BLaER1 (cell line): Measurements from ENCODE around the gene NUBP1.
"Not testable (repeated sequence)": the region's sequence is repeated elsewhere in the genome, so short reads cannot be mapped to it uniquely, and the experiment has no call there.

Experiments
- H3K27ac ChIP-seq: shearing (Covaris generic); formaldehyde crosslinking; 2 replicates; pipeline ENCODE4 v1.8.1; 2022
- H3K27me3 ChIP-seq: shearing (Covaris generic); formaldehyde crosslinking; 2 replicates; pipeline ENCODE4 v1.8.1; 2022
- H3K36me3 ChIP-seq: shearing (Covaris generic); formaldehyde crosslinking; 2 replicates; pipeline ENCODE4 v1.8.1; 2022
- H3K4me1 ChIP-seq: shearing (Covaris generic); formaldehyde crosslinking; 2 replicates; pipeline ENCODE4 v1.8.1; 2022
- H3K4me2 ChIP-seq: shearing (Covaris generic); formaldehyde crosslinking; 2 replicates; pipeline ENCODE4 v1.8.1; 2022
- H3K4me3 ChIP-seq: shearing (Covaris generic); formaldehyde crosslinking; 2 replicates; pipeline ENCODE4 v1.8.1; 2022
- H3K9ac ChIP-seq: shearing (Covaris generic); formaldehyde crosslinking; 2 replicates; pipeline ENCODE4 v1.8.1; 2022
- H3K9me3 ChIP-seq: shearing (Covaris generic); formaldehyde crosslinking; 2 replicates; pipeline ENCODE4 v1.8.1; 2022
- H4K20me1 ChIP-seq: shearing (Covaris generic); formaldehyde crosslinking; 2 replicates; pipeline ENCODE4 v1.8.1; 2022
- Cebpa-rat ChIP-seq: shearing (Covaris generic); IDR thresholded peaks from 2 replicates; pipeline ENCODE4 v1.8.1; 2022

Gene NUBP1

DNA sequence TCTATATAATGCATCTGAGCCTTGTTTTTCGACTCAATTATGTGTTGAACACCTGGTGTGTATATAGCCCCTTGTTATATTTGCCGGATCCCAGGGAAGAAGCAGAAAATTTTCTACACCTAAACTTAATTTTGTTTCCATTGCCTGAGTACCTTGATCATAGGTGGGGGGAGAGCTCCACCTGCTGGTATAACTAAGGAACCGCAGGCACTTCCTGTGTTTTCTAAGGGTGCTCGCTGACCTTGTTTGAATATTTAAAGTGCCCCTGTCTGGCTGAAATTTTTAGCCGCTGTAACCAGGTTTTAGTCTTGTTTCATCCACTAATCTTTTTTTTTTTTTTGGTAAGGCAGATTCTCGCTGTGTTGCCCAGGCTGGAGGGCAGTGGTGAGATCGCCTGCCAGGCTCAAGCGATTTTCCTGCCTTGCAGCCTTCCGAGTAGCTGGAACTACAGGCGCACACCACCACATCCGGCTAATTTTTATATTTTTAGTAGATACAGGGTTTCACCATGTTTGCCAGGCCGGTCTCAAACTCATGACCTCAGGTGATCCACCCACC is 6.5 kb upstream of the NUBP1 start:
- no peak for TF ChIP-seq Cebpa-rat
- Histone ChIP-seq H3K4me1 (peaks cover 38% of the 10 kb centered on the region), H3K36me3 (no peaks in the 10 kb centered on the region), H3K9ac (peak overlapping the region; percentile 80), H3K4me3 (peak overlapping the region; percentile 57), H3K9me3 (0 out of 2 replicates have a peak, but pooled peaks cover 4% of the 10 kb centered on the region), H3K4me2 (peak overlapping the region; percentile 88), H3K27ac (peak overlapping the region; percentile 81), H3K27me3 (no peaks in the 10 kb centered on the region), H4K20me1 (no peaks in the 10 kb centered on the region)

DNA sequence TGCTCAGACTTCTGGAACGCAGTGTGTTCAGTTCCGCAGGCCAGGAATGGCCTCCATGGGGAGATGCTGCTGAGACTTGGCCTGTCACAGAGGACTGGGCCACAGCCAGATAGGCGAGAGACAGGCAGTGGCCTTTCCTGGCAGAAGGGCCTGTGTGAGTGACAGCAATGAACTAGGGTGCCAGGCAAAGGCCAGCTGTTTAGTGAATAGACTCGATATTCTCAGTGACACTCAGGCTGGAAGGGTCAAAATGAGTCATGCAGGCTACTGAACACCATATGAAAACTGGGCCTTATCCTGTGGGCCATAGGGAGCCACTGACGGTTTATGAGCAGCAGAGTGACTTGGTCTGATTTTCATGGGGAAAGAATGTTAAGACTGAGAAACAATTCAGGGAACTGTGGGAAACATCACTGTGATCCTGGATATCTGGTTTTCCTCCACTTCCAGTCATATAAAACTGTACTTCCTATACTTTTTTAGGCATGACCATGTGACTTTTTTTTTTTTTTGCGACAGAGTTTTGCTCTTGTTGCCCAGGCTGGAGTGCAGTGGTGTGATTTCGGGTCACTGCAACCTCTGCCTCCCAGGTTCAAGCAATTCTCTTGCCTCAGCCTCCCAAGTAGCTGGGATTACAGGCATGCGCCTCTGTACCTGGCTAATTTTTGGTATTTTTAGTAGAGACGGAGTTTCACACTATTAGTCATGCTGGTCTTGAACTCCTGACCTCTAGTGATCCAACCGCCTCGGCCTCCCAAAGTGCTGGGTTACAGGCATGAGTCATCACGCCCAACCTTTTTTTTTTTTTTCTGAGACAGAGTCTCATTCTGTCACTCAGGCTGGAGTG is 5.2 kb upstream of the NUBP1 start:
- peaks cover 51% of the 10 kb centered on the region for H3K4me1 ChIP-seq
- 0 out of 2 replicates have a peak overlapping the region, but pooled peaks have one; percentile 53 for H3K9ac ChIP-seq
- no peaks in the 10 kb centered on the region for H3K9me3 ChIP-seq
- no peak overlapping the region for H3K4me3 ChIP-seq
- H3K36me3 ChIP-seq = no peaks in the 10 kb centered on the region
- TF ChIP-seq Cebpa-rat = no peak
- no peaks in the 10 kb centered on the region for H4K20me1 ChIP-seq
- peak overlapping the region; percentile 81 for H3K27ac ChIP-seq
- H3K27me3 ChIP-seq = no peaks in the 10 kb centered on the region
- H3K4me2 ChIP-seq = peak overlapping the region; percentile 88

DNA sequence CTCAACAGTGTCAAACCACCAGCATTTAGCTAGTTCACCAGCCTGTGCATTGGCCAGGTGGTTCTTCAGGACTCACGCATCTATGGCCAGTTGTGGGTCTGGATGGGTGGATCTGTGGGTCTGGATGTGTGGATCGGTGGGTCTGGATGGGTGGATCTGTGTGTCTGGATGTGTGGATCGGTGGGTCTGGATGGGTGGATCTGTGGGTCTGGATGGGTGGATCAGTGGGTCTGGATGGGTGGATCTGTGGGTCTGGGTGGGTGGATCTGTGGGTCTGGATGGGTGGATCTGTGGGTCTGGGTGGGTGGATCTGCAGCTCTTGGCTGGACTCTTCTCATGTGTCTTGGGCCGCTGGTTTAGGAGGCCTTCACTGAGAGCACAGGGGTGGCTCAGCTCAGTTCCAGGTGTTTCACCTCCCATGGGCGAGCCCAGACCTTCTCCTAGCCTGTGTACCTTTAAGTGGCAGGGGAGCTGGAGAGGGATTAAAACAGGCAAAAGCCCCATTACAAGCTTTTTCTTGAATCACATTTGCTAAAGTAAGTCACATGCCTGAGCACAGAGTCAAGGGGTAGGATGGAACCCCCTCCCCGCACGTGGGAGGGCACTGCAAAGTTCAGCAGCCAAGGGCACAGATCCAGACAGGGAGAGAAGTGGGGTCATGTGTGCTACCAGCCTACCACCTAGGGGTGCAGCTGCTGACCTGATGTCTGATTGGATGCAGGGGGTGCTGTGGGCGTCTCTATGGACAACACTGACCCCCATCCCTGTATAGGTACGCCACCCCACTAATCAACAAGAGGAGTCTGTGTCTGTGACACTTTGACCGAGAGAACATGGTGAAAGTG is 3.4 kb upstream of the NUBP1 start:
- H3K4me2 ChIP-seq = peak overlapping the region; percentile 24
- H3K9ac ChIP-seq = 0 out of 2 replicates have a peak overlapping the region, but pooled peaks have one; percentile 19
- no peak overlapping the region for H3K27ac ChIP-seq
- H3K27me3 ChIP-seq = no peaks in the 10 kb centered on the region
- no peak for TF ChIP-seq Cebpa-rat
- H3K36me3 ChIP-seq = no peaks in the 10 kb centered on the region
- H3K4me3 ChIP-seq = no peak overlapping the region
- H3K4me1 ChIP-seq = peaks cover 62% of the 10 kb centered on the region
- no peaks in the 10 kb centered on the region for H4K20me1 ChIP-seq
- no peaks in the 10 kb centered on the region for H3K9me3 ChIP-seq

DNA sequence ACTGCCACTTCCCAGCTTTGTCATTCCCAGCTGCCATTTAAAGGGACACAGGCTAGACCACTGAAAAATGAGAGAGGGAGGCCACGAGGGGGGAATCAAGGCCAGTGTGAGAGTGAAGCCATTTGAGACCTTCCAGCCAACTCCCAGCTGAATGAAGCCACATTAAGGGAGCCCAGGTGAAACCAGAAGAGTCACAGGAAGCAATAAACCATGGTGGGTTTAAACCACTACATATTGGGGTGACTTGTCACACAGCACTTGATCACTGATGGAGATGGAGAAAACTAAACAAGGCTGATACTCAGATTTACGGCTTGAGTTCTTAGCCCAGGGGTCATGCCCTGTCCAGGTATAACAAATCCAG is 2.8 kb upstream of the NUBP1 start:
- Histone ChIP-seq H3K36me3 (0 out of 2 replicates have a peak, but pooled peaks cover 3% of the 10 kb centered on the region), H3K4me3 (no peak overlapping the region), H3K27me3 (no peaks in the 10 kb centered on the region), H3K4me1 (peaks cover 68% of the 10 kb centered on the region), H3K27ac (no peak overlapping the region), H3K9me3 (no peaks in the 10 kb centered on the region), H3K9ac (no peak overlapping the region; the same call in 1 of the 2 replicates), H3K4me2 (peak overlapping the region; percentile 24), H4K20me1 (no peaks in the 10 kb centered on the region)
- no peak for TF ChIP-seq Cebpa-rat

DNA sequence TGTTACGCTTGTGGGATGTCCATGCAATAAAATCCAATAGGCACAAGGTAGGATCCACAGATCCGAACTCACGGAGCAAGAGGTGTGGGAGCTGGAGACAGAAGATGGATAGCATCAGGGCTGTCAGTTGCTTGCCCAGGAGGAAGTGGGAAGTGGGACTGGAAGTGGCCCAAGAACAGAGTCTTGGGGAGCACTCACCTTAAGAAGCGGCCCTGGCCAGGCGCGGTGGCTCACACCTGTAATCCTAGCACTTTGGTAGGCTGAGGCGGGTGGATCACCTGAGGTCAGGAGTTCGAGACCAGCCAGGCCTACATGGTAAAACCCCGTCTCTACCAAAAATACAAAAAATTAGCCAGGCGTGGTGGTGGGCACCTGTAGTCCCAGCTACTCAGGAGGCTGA is 2.4 kb upstream of the NUBP1 start:
- H3K4me3 ChIP-seq, H3K27ac ChIP-seq, H3K9me3 ChIP-seq, H4K20me1 ChIP-seq, H3K27me3 ChIP-seq, H3K36me3 ChIP-seq, H3K9ac ChIP-seq: not testable (repeated sequence)
- Histone ChIP-seq H3K4me1 (peaks cover 72% of the 10 kb centered on the region), H3K4me2 (peak overlapping the region; percentile 24; the same call in 1 of the 2 replicates)

DNA sequence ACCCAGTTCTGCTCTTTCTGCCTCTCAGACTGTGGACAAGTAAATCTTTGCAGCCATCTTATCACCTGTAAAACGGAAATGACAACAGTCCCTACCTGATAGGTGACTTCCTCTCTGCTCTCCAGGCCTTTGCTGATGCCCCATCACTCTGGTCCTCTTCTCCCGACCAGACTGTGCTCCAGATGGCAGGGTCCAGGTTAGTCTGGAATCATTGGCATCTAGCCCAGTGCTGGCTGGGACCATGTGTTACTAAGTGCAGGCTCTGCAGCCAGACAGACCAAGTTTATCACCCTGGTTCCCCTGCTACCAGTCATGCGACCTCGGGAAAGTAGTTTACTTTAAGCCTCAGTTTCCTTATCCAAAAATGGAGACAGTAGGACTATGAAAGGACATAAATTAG is 1.8 kb upstream of the NUBP1 start:
- Histone ChIP-seq H3K9me3 (no peaks in the 10 kb centered on the region), H3K27me3 (no peaks in the 10 kb centered on the region), H3K4me1 (peaks cover 78% of the 10 kb centered on the region), H3K4me2 (no peak overlapping the region), H3K27ac (no peak overlapping the region), H3K4me3 (no peak overlapping the region), H3K9ac (no peak overlapping the region), H4K20me1 (no peaks in the 10 kb centered on the region), H3K36me3 (peaks cover 13% of the 10 kb centered on the region)
- TF ChIP-seq Cebpa-rat = no peak

DNA sequence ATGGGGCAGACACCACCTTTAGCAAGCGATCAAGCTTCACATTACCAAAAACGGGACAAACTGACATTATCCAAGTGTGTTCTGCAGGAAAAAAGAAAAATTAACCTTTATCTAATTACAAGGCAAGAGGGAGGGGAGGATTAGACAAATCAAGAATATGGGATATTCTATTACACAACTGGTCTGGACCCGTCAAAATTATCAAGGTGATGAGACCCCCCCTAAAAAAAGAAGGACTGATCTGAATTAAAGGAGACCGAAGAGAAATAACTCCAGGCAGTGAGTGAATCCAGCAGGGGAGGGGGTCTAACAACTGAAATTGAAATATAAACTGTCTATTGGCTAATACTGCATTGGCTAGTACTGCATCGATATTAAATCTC is 424 bp upstream of the NUBP1 start:
- Histone ChIP-seq H3K9ac (peak overlapping the region; percentile 89), H3K36me3 (peaks cover 27% of the 10 kb centered on the region), H3K4me2 (peak overlapping the region; percentile 95), H4K20me1 (no peaks in the 10 kb centered on the region), H3K27ac (peak overlapping the region; percentile 95), H3K4me1 (peaks cover 70% of the 10 kb centered on the region), H3K9me3 (no peaks in the 10 kb centered on the region), H3K4me3 (peak overlapping the region; percentile 73), H3K27me3 (no peaks in the 10 kb centered on the region)
- TF ChIP-seq Cebpa-rat = no peak

DNA sequence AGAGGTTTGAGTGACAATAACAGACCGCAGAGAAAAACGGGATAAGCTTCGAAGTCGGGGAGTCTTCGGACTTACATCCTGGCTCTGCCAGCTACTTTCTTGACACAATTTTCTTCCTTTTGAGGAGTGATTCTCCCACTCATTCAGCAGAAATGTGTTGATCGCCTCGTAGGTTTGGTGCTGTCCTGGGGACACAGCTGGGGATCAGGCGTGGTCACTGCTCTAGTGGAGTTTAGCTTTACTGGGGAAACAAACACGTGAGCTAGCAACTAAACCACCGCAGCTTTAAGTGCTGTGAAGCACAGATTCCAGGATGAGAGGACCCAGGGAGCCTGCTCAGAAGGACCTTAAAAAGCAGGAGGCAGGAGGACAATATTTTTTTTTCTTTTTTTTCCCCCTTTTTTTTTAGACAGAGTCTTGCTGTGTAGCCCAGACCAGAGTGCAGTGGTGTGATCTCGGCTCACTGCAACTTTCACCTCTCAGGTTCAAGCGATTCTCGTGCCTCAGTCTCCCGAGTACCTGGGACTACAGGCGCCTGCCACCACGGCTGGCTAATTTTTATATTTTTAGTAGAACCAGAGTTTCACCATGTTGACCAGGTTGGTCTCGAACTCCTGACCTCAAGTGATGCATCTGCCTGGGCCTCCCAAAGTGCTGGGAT is 858 bp downstream of the NUBP1 start:
- Histone ChIP-seq H3K27ac (peak overlapping the region; percentile 75), H3K4me2 (peak overlapping the region; percentile 95), H4K20me1 (no peaks in the 10 kb centered on the region), H3K4me3 (peak overlapping the region; percentile 73), H3K9me3 (no peaks in the 10 kb centered on the region), H3K36me3 (peaks cover 40% of the 10 kb centered on the region), H3K9ac (peak overlapping the region; percentile 78), H3K27me3 (no peaks in the 10 kb centered on the region), H3K4me1 (peaks cover 73% of the 10 kb centered on the region)
- no peak for TF ChIP-seq Cebpa-rat

DNA sequence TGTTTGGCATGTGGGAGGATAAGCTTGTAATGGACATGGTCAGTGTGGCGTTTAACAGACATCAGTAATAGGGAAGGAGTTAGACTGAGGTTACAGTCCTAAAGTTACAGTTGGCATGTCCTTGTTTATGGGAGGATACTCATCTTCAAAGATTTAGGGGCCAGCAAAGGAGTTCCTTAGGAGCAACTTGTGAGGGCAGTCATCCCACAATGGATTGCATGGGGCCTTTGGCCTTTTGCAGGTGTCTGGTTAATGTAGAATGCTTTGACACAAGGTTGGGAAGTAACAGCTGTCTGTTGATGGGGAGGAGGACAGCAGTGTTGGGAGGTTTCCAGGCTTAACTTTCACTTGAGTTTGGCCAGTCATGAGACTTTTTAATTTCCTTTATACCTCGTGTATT is 2.2 kb downstream of the NUBP1 start:
- no peak overlapping the region for H3K9ac ChIP-seq
- H4K20me1 ChIP-seq = no peaks in the 10 kb centered on the region
- H3K36me3 ChIP-seq = peaks cover 53% of the 10 kb centered on the region
- H3K9me3 ChIP-seq = no peaks in the 10 kb centered on the region
- H3K27me3 ChIP-seq = no peaks in the 10 kb centered on the region
- H3K4me2 ChIP-seq = peak overlapping the region; percentile 95
- peaks cover 76% of the 10 kb centered on the region for H3K4me1 ChIP-seq
- no peak overlapping the region for H3K4me3 ChIP-seq
- no peak for TF ChIP-seq Cebpa-rat
- 0 out of 2 replicates have a peak overlapping the region, but pooled peaks have one; percentile 4 for H3K27ac ChIP-seq
